ENCODE measurements around the gene SDK1.

- TF ChIP-seq EZH2 (IDR thresholded peaks at IDR 0.05; ENCODE audit: borderline replicate concordance, low read depth, low read length, severe bottlenecking): no peak
- no peak for TF ChIP-seq POLR2A (IDR thresholded peaks at IDR 0.05; ENCODE audit: low read depth, low read length)
- no peak for TF ChIP-seq POLR2AphosphoS5 (IDR thresholded peaks at IDR 0.05; ENCODE audit: insufficient read depth, low read depth, low read length)
Observed at GRCh38 chr7:3274131-3274530, 26.9 kb upstream of the SDK1 start.

Measured in endothelial cell of umbilical vein (primary cell).